HepG2 (cell line): Measurements from ENCODE around the gene DNMBP. TPM values are rescaled to one million over a fixed set of nuclear protein-coding genes. Genes with fewer than 3 reads are reported as not detected.

ENCODE experiments used
- CAMTA2 ChIP-seq: sonication (generic); formaldehyde crosslinking; IDR thresholded peaks from 2 replicates; pipeline ENCODE4 v1.4.0; 2020; ENCODE audit warnings: mild to moderate bottlenecking, missing genetic modification reagents, borderline replicate concordance
- CEBPB ChIP-seq: IDR thresholded peaks from 2 replicates; pipeline ENCODE4 v1.6.1; 2011; ENCODE audit warnings: low read depth, low read length, improper control_type of control experiment, borderline replicate concordance
- CREB1 ChIP-seq, 2 experiments: fragments of 450-650 bp in 1 of 2; IDR thresholded peaks; 2 replicates each; pipeline ENCODE4 v1.6.1; 2016 to 2017; ENCODE audit warnings: control low read depth in 1 of 2, mild to moderate bottlenecking in 1 of 2, missing compliant biosample characterization in 1 of 2, missing genetic modification characterization in 1 of 2
- CREM ChIP-seq, 2 experiments: sonication (generic) in 1 of 2; formaldehyde crosslinking in 1 of 2; IDR thresholded peaks; 2 replicates each; pipeline versions ENCODE4 v1.4.0 to v1.6.1; 2016 to 2020; ENCODE audit warnings: antibody characterized with exemption in 1 of 2, mild to moderate bottlenecking in 1 of 2, missing genetic modification reagents in 1 of 2
- DBP ChIP-seq: sonication (generic); formaldehyde crosslinking; IDR thresholded peaks from 2 replicates; pipeline ENCODE4 v1.4.0; 2020; ENCODE audit warnings: missing genetic modification reagents; ENCODE audit errors: not compliant biosample characterization
- ETV6 ChIP-seq: sonication (generic); formaldehyde crosslinking; conservative IDR thresholded peaks from 2 replicates; pipeline ENCODE4 v1.4.0; 2020; ENCODE audit warnings: missing genetic modification reagents
- HMGXB4 ChIP-seq, 2 experiments: sonication (generic) in 1 of 2; formaldehyde crosslinking in 1 of 2; IDR thresholded peaks; 2 replicates each; pipeline versions ENCODE4 v1.4.0 to v1.6.1; 2018 to 2020; ENCODE audit warnings: missing genetic modification reagents in 2 of 2, borderline replicate concordance in 1 of 2, low read depth in 1 of 2, mild to moderate bottlenecking in 1 of 2, missing biosample characterization in 1 of 2
- MIXL1 ChIP-seq: IDR thresholded peaks from 2 replicates; pipeline ENCODE4 v1.6.1; 2016
- MZF1 ChIP-seq: sonication (generic); formaldehyde crosslinking; IDR thresholded peaks from 2 replicates; pipeline ENCODE4 v1.8.1; 2023; ENCODE audit warnings: mild to moderate bottlenecking, missing genetic modification reagents, borderline replicate concordance
- NR2F2 ChIP-seq: IDR thresholded peaks from 2 replicates; pipeline ENCODE4 v1.6.1; 2012; ENCODE audit warnings: low read depth, inconsistent platforms, borderline replicate concordance
- NR3C1 ChIP-seq: sonication (generic); formaldehyde crosslinking; IDR thresholded peaks from 2 replicates; pipeline ENCODE4 v1.4.0; 2020; ENCODE audit warnings: missing genetic modification reagents
- PAF1 ChIP-seq: IDR thresholded peaks from 2 replicates; pipeline ENCODE4 v1.6.1; 2016; ENCODE audit warnings: missing genetic modification reagents, missing compliant biosample characterization
- PITX1 ChIP-seq: sonication (generic); formaldehyde crosslinking; IDR thresholded peaks from 2 replicates; pipeline ENCODE4 v1.5.1; 2020; ENCODE audit warnings: mild to moderate bottlenecking, missing genetic modification reagents
- PRDM10 ChIP-seq: sonication (generic); formaldehyde crosslinking; IDR thresholded peaks from 2 replicates; pipeline ENCODE4 v1.4.0; 2020; ENCODE audit warnings: low read depth, missing genetic modification reagents
- REXO4 ChIP-seq: sonication (generic); formaldehyde crosslinking; IDR thresholded peaks from 2 replicates; pipeline ENCODE4 v1.8.0; 2022; ENCODE audit warnings: missing genetic modification reagents, mild to moderate bottlenecking, borderline replicate concordance
- SMC3 ChIP-seq: IDR thresholded peaks from 2 replicates; pipeline ENCODE4 v1.6.1; 2011; ENCODE audit warnings: low read length, improper control_type of control experiment
- SSRP1 ChIP-seq: IDR thresholded peaks from 2 replicates; pipeline ENCODE4 v1.6.1; 2016; ENCODE audit warnings: control low read depth
- ZNF331 ChIP-seq: sonication (generic); formaldehyde crosslinking; IDR thresholded peaks from 2 replicates; pipeline ENCODE4 v1.4.0; 2020; ENCODE audit warnings: missing genetic modification reagents
- ZNF431 ChIP-seq: sonication (generic); formaldehyde crosslinking; IDR thresholded peaks from 2 replicates; pipeline ENCODE4 v1.9.0; 2022; ENCODE audit warnings: missing genetic modification reagents, low read depth, mild to moderate bottlenecking, borderline replicate concordance
- ZNF549 ChIP-seq: sonication (generic); formaldehyde crosslinking; IDR thresholded peaks from 2 replicates; pipeline ENCODE4 v1.5.0; 2020; ENCODE audit warnings: missing genetic modification reagents
- ZNF7 ChIP-seq: IDR thresholded peaks from 2 replicates; pipeline ENCODE4 v1.6.1; 2016; ENCODE audit warnings: missing biosample characterization, missing genetic modification reagents
- ZNF737 ChIP-seq: sonication (generic); formaldehyde crosslinking; IDR thresholded peaks from 2 replicates; pipeline ENCODE4 v1.5.0; 2020; ENCODE audit warnings: missing genetic modification reagents, mild to moderate bottlenecking, borderline replicate concordance
- ZNF776 ChIP-seq: sonication (generic); formaldehyde crosslinking; IDR thresholded peaks from 2 replicates; pipeline ENCODE4 v1.4.0; 2020; ENCODE audit warnings: mild to moderate bottlenecking, missing genetic modification reagents
- ZSCAN9 ChIP-seq: IDR thresholded peaks from 2 replicates; pipeline ENCODE4 v1.6.1; 2016; ENCODE audit warnings: borderline replicate concordance
- polyA plus RNA-seq, 8 experiments: library from polyadenylated mRNA; depleted of rRNA in 3 of 8; stranded (reverse) in 7 of 8; unstranded in 1 of 8; fragments of >200 nt; fragmentation: Illumina TruSeq in 4 of 8; extraction: Trizol in 4 of 8; gene quantifications; 2 replicates each; pipeline versions ENCODE4 v1.2.1 to v1.2.3, GENCODE V29; 2011 to 2016; ENCODE audit warnings: low read depth in 4 of 8, missing spikeins in 1 of 8, mixed read lengths in 1 of 8; ENCODE audit not compliant: insufficient read depth in 1 of 8
- total RNA-seq, 5 experiments: library from RNA; depleted of rRNA; stranded (reverse); fragments of >200 nt; fragmentation: Illumina TruSeq; extraction: Trizol; gene quantifications; 2 replicates each; pipeline ENCODE4 v1.2.3, GENCODE V29; 2016; ENCODE audit warnings: low read depth in 1 of 5
- TF ChIP-seq, protein P1 (sequence below): sonication (generic); formaldehyde crosslinking; IDR thresholded peaks from 2 replicates; pipeline ENCODE4 v1.4.0; 2020; ENCODE audit warnings: missing genetic modification reagents

DNMBP gene
- total and polyA plus RNA-seq, 2 of the 13 experiments (the other 11 are each of a cell fraction or from before 2014, with no cell fraction given), result 3.6 to 6.3 TPM

GRCh38 chr10:99845837-99846382 lies 163.8 kb downstream of the DNMBP start (continued):
- TF ChIP-seq, protein P1, sequence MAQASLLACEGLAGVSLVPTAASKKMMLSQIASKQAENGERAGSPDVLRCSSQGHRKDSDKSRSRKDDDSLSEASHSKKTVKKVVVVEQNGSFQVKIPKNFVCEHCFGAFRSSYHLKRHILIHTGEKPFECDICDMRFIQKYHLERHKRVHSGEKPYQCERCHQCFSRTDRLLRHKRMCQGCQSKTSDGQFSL (CRISPR knock-in tag), result no peak
- 0 out of 2 replicates have a peak, but pooled peaks have one; percentile 16 for TF ChIP-seq MIXL1 (CRISPR knock-in tag)
- TF ChIP-seq SMC3, result peak; percentile 77
- TF ChIP-seq ZNF431, result no peak
- 0 out of 2 replicates have a peak, but pooled peaks have one; percentile 40 for TF ChIP-seq SSRP1
- TF ChIP-seq ZNF737 (CRISPR knock-in tag), result no peak
- 0 out of 2 replicates have a peak, but pooled peaks have one; percentile 46 for TF ChIP-seq ZSCAN9
- TF ChIP-seq ZNF331 (CRISPR knock-in tag), result 0 out of 2 replicates have a peak, but pooled peaks have one; percentile 18
- TF ChIP-seq PRDM10, result no peak
- TF ChIP-seq PAF1 (CRISPR knock-in tag), result no peak
- no peak for TF ChIP-seq NR2F2
- TF ChIP-seq ETV6 (CRISPR knock-in tag), result no peak
- no peak for TF ChIP-seq ZNF7 (CRISPR knock-in tag)
- TF ChIP-seq DBP (CRISPR knock-in tag), result no peak
- TF ChIP-seq PITX1 (CRISPR knock-in tag), result no peak
- TF ChIP-seq HMGXB4 (CRISPR knock-in tag; IDR thresholded peaks at IDR 0.05; ENCODE audit: borderline replicate concordance in 1 of 2, low read depth in 1 of 2), result no peak
- TF ChIP-seq CREM (IDR thresholded peaks at IDR 0.05), result no peak
- TF ChIP-seq CREM (CRISPR knock-in tag; IDR thresholded peaks at IDR 0.05), result no peak
- no peak for TF ChIP-seq ZNF776 (CRISPR knock-in tag)
- TF ChIP-seq CREB1 (IDR thresholded peaks at IDR 0.05), result 0 out of 2 replicates have a peak, but pooled peaks have one; percentile 8
- no peak for TF ChIP-seq CREB1 (CRISPR knock-in tag; IDR thresholded peaks at IDR 0.05)
- TF ChIP-seq CAMTA2, result no peak
- no peak for TF ChIP-seq NR3C1 (CRISPR knock-in tag)
- TF ChIP-seq REXO4, result no peak
- TF ChIP-seq ZNF549 (CRISPR knock-in tag), result no peak
- no peak for TF ChIP-seq MZF1 (CRISPR knock-in tag)
- peak; percentile 50 for TF ChIP-seq CEBPB
